ENCODE data around the gene CALML6.
"Not testable (repeated sequence)": the region's sequence is repeated elsewhere in the genome, so short reads cannot be mapped to it uniquely, and the experiment has no call there.

CALML6 gene

GRCh38 chr1:1914971-1915692, at the start of gene CALML6:
TSS of gene CALML6 (plus strand) at chr1:1915260. CDS start at chr1:1915281, 21 bp downstream.
- no peak for DNase-seq

GRCh38 chr1:1867164-1867563, 47.9 kb upstream of the CALML6 start:
- DNase-seq: no peak

GRCh38 chr1:1869469-1869868, 45.6 kb upstream of the CALML6 start:
- DNase-seq: no peak

- DNase-seq: no peak
These were observed 42.6 kb upstream of the CALML6 start for GRCh38 chr1:1872329-1872994.

- no peak for DNase-seq
These were observed 41.9 kb upstream of the CALML6 start for GRCh38 chr1:1873186-1873585.

- no peak for DNase-seq
These were observed 40.2 kb upstream of the CALML6 start for GRCh38 chr1:1874901-1875300.

GRCh38 chr1:1875932-1876331, 39.1 kb upstream of the CALML6 start:
- no peak for DNase-seq

- DNase-seq: no peak
These were observed 38.6 kb upstream of the CALML6 start for GRCh38 chr1:1876335-1876930.

GRCh38 chr1:1877865-1878436, 37.1 kb upstream of the CALML6 start:
- DNase-seq: no peak

GRCh38 chr1:1879942-1880341, 35.1 kb upstream of the CALML6 start:
- DNase-seq: no peak

- no peak for DNase-seq
These were observed 34.3 kb upstream of the CALML6 start for GRCh38 chr1:1880617-1881312.

GRCh38 chr1:1881727-1882126, 33.3 kb upstream of the CALML6 start:
- DNase-seq: no peak

GRCh38 chr1:1883092-1883873, 31.8 kb upstream of the CALML6 start:
- DNase-seq: no peak

- not testable (repeated sequence) for DNase-seq
These were observed 31.2 kb upstream of the CALML6 start for GRCh38 chr1:1883890-1884289.

- DNase-seq: no peak
These were observed 25.8 kb upstream of the CALML6 start for GRCh38 chr1:1889090-1889750.

GRCh38 chr1:1889847-1890505, 25.1 kb upstream of the CALML6 start:
- peak; percentile 26 to 32 for DNase-seq

GRCh38 chr1:1890506-1891348, 24.3 kb upstream of the CALML6 start, which contains the start of gene GNB1:
TSS of gene GNB1 (minus strand) at chr1:1891087. CDS start at chr1:1825453, 65,634 bp downstream.
- peak; percentile 85 to 86 for DNase-seq

- peak; percentile 83 to 88 for DNase-seq
These were observed 23.5 kb upstream of the CALML6 start for GRCh38 chr1:1891349-1892078.

GRCh38 chr1:1892079-1892762, 22.8 kb upstream of the CALML6 start:
- DNase-seq: peak; percentile 34 to 41
